H1 (cell line): ENCODE data around the gene CSRNP3. TPM values are rescaled to one million over a fixed set of nuclear protein-coding genes. Genes with fewer than 3 reads are reported as not detected.

ENCODE experiments used
- CTCF ChIA-PET: fragments of 300-600 bp; sonication (Branson Sonifier 250); formaldehyde crosslinking; loops from one replicate; lab custom pipeline; 2021; ENCODE audit not compliant: partially characterized antibody; lab: Charles Lee
- POLR2A ChIA-PET: fragments of 300-600 bp; sonication (Branson Sonifier 250); formaldehyde crosslinking; loops from one replicate; lab custom pipeline; 2021; ENCODE audit warnings: inconsistent platforms; ENCODE audit not compliant: partially characterized antibody; lab: Charles Lee
- DNase-seq, 2 experiments: peaks; one replicate each; pipeline versions ENCODE4 v3.0.0 to v3.0.0-alpha.2; 2010 to 2022; ENCODE audit warnings: low spot score in 2 of 2, low read depth in 1 of 2, mixed read lengths in 1 of 2
- FAIRE-seq: peaks from 2 replicates; lab custom pipeline; 2011; peaks lifted over from hg19 to GRCh38; lab: Jason Lieb, UNC
- H2AFZ ChIP-seq: 2 replicates; pipeline ENCODE4 v1.8.1; 2012; ENCODE audit warnings: low read length, inconsistent platforms
- H2AK5ac ChIP-seq: 2 replicates; pipeline ENCODE4 v1.6.1; 2013; ENCODE audit warnings: low read depth, low read length
- H2BK120ac ChIP-seq: replicated peaks from 2 replicates; pipeline ENCODE3; 2013; ENCODE audit warnings: low read depth, low read length, inconsistent platforms
- H2BK12ac ChIP-seq: 2 replicates; pipeline ENCODE4 v1.6.1; 2013; ENCODE audit warnings: low read depth, low read length
- H2BK15ac ChIP-seq: 2 replicates; pipeline ENCODE4 v1.6.1; 2013; ENCODE audit warnings: low read length
- H2BK20ac ChIP-seq: 2 replicates; pipeline ENCODE4 v1.6.1; 2013; ENCODE audit warnings: low read length
- H2BK5ac ChIP-seq: 2 replicates; pipeline ENCODE4 v1.6.1; 2013; ENCODE audit warnings: low read depth, low read length
- H3K14ac ChIP-seq: 2 replicates; pipeline ENCODE4 v1.6.1; 2013; ENCODE audit warnings: inconsistent platforms; ENCODE audit not compliant: insufficient read length
- H3K18ac ChIP-seq: 2 replicates; pipeline ENCODE4 v1.6.1; 2013; ENCODE audit warnings: low read length; ENCODE audit errors: extremely low read depth
- H3K23ac ChIP-seq: 2 replicates; pipeline ENCODE4 v1.6.1; 2013; ENCODE audit warnings: inconsistent platforms; ENCODE audit not compliant: insufficient read length
- H3K23me2 ChIP-seq: 2 replicates; pipeline ENCODE4 v1.6.1; 2013; ENCODE audit warnings: low read depth, low read length
- H3K27ac ChIP-seq: 2 replicates; pipeline ENCODE4 v1.6.1; 2011; ENCODE audit warnings: low read depth, low read length, inconsistent platforms
- H3K27me3 ChIP-seq, 4 experiments: replicated peaks in 1 of 4; 1 replicate in 1 of 4; 2 replicates in 3 of 4; pipeline versions ENCODE4 v1.6.1 to v1.8.1; 2011 to 2013; ENCODE audit warnings: low read length in 3 of 4, mild to moderate bottlenecking in 3 of 4, inconsistent platforms in 2 of 4, mixed read lengths in 2 of 4, moderate library complexity in 1 of 4; ENCODE audit not compliant: control insufficient read depth in 3 of 4, insufficient read depth in 3 of 4; ENCODE audit errors: extremely low read depth in 1 of 4
- H3K36me3 ChIP-seq, 4 experiments: 2 replicates each; pipeline versions ENCODE4 v1.6.1 to v1.8.1; 2011 to 2013; ENCODE audit warnings: mild to moderate bottlenecking in 4 of 4, low read length in 3 of 4, moderate library complexity in 2 of 4, control low read depth in 1 of 4, inconsistent platforms in 1 of 4; ENCODE audit not compliant: insufficient read depth in 4 of 4, control insufficient read depth in 2 of 4
- H3K4ac ChIP-seq: replicated peaks from 2 replicates; pipeline ENCODE3; 2013; ENCODE audit warnings: low read length, low read depth, mixed read lengths, inconsistent platforms; ENCODE audit not compliant: insufficient read length
- H3K4me1 ChIP-seq, 4 experiments: replicated peaks in 1 of 4; 1 replicate in 1 of 4; 2 replicates in 3 of 4; pipeline versions ENCODE4 v1.6.1 to v1.8.1; 2011 to 2013; ENCODE audit warnings: low read length in 3 of 4, inconsistent platforms in 2 of 4, mixed read lengths in 1 of 4; ENCODE audit not compliant: insufficient read depth in 4 of 4, control insufficient read depth in 3 of 4
- H3K4me2 ChIP-seq, 2 experiments: 2 replicates each; pipeline versions ENCODE4 v1.6.1 to v1.8.1; 2011 to 2013; ENCODE audit warnings: low read depth in 2 of 2, low read length in 2 of 2, control low read depth in 1 of 2, inconsistent platforms in 1 of 2, mild to moderate bottlenecking in 1 of 2; ENCODE audit not compliant: insufficient read depth in 1 of 2
- H3K4me3 ChIP-seq, 4 experiments: fragments of 200-600, 300-600 bp in 1 of 4; sonication (generic), shearing (Covaris generic), sonication (Bioruptor Twin) in 1 of 4; 2 replicates each; pipeline versions ENCODE4 v1.5.1 to v1.8.1; 2011 to 2016; ENCODE audit warnings: low read length in 4 of 4, low read depth in 3 of 4, control low read depth in 2 of 4, inconsistent platforms in 2 of 4, mild to moderate bottlenecking in 2 of 4, mixed read lengths in 1 of 4, moderate library complexity in 1 of 4; ENCODE audit not compliant: insufficient read depth in 2 of 4; ENCODE audit errors: extremely low read depth in 1 of 4
- H3K56ac ChIP-seq: replicated peaks from 2 replicates; pipeline ENCODE3; 2013; ENCODE audit warnings: low read depth, mild to moderate bottlenecking, mixed read lengths, low read length, inconsistent platforms; ENCODE audit not compliant: insufficient read length
- H3K79me1 ChIP-seq: 2 replicates; pipeline ENCODE4 v1.6.1; 2013; ENCODE audit warnings: low read depth, low read length, control low read depth
- H3K79me2 ChIP-seq, 2 experiments: 2 replicates each; pipeline versions ENCODE4 v1.6.1 to v1.8.1; 2012 to 2013; ENCODE audit warnings: low read length in 2 of 2, mild to moderate bottlenecking in 2 of 2, inconsistent platforms in 1 of 2; ENCODE audit not compliant: insufficient read depth in 2 of 2, control insufficient read depth in 1 of 2
- H3K9ac ChIP-seq, 4 experiments: replicated peaks in 1 of 4; 1 replicate in 1 of 4; 2 replicates in 3 of 4; pipeline versions ENCODE4 v1.6.1 to v1.8.1; 2011 to 2013; ENCODE audit warnings: low read depth in 3 of 4, low read length in 3 of 4, control low read depth in 2 of 4, mild to moderate bottlenecking in 2 of 4, moderate library complexity in 2 of 4, inconsistent platforms in 1 of 4; ENCODE audit errors: extremely low read depth in 1 of 4
- H3K9me3 ChIP-seq, 2 experiments: 2 replicates each; pipeline versions ENCODE4 v1.6.1 to v1.8.1; 2012 to 2013; ENCODE audit warnings: mild to moderate bottlenecking in 2 of 2, moderate library complexity in 2 of 2, control low read depth in 1 of 2, inconsistent platforms in 1 of 2, low read depth in 1 of 2, low read length in 1 of 2, mixed read lengths in 1 of 2; ENCODE audit not compliant: insufficient read depth in 2 of 2
- H4K20me1 ChIP-seq, 2 experiments: replicated peaks in 1 of 2; 2 replicates each; pipeline versions ENCODE3 to v1.8.1; 2011 to 2013; ENCODE audit warnings: inconsistent platforms in 2 of 2, low read length in 2 of 2, mild to moderate bottlenecking in 1 of 2; ENCODE audit not compliant: insufficient read depth in 2 of 2, control insufficient read depth in 1 of 2
- H4K5ac ChIP-seq: 2 replicates; pipeline ENCODE4 v1.6.1; 2013; ENCODE audit warnings: low read length, low read depth, mixed read lengths, inconsistent platforms; ENCODE audit not compliant: insufficient read length
- H4K8ac ChIP-seq: 2 replicates; pipeline ENCODE4 v1.8.0; 2013; ENCODE audit warnings: mild to moderate bottlenecking, moderate library complexity, low read length, inconsistent platforms; ENCODE audit not compliant: insufficient read depth; ENCODE audit errors: extremely low read depth
- H4K91ac ChIP-seq: replicated peaks from 2 replicates; pipeline ENCODE3; 2013; ENCODE audit warnings: low read length, mixed read lengths, inconsistent platforms; ENCODE audit not compliant: insufficient read length
- EZH2 ChIP-seq: fragments of 200-600 bp; sonication (generic); IDR thresholded peaks from 2 replicates; pipeline ENCODE4 v1.7.1; 2012; ENCODE audit warnings: low read depth, mild to moderate bottlenecking, moderate library complexity, low read length, inconsistent platforms; ENCODE audit not compliant: severe bottlenecking
- GTF2F1 ChIP-seq: IDR thresholded peaks from 2 replicates; pipeline ENCODE4 v1.6.1; 2012; ENCODE audit warnings: low read depth, low read length, improper control_type of control experiment, borderline replicate concordance
- HDAC6 ChIP-seq: IDR thresholded peaks from one replicate; pipeline ENCODE4 v1.7.1; 2012; ENCODE audit warnings: low read depth, mild to moderate bottlenecking, inconsistent platforms, low read length, moderate library complexity
- SP4 ChIP-seq: IDR thresholded peaks from 2 replicates; pipeline ENCODE4 v1.6.1; 2012; ENCODE audit warnings: low read length, inconsistent platforms
- TAF1 ChIP-seq: IDR thresholded peaks from 2 replicates; pipeline ENCODE4 v1.6.1; 2011; ENCODE audit warnings: mild to moderate bottlenecking, low read depth, low read length
- WGBS, 2 experiments: shearing (Covaris generic) in 1 of 2; methylation state at CpG; one replicate each; pipeline versions ENCODE4 v1.1.6 to v1.1.7; 2013 to 2015; ENCODE audit warnings: low lambda C conversion rate in 2 of 2, mixed read lengths in 2 of 2, inconsistent platforms in 1 of 2, low coverage in 1 of 2, missing lambda C conversion rate in 1 of 2; ENCODE audit not compliant: insufficient replicate concordance in 2 of 2, insufficient coverage in 1 of 2, insufficient read length in 1 of 2; ENCODE audit errors: extremely low coverage in 1 of 2, missing lambda C conversion rate in 1 of 2; 5-methylcytosine and 5-hydroxymethylcytosine counted together
- polyA plus RNA-seq, 7 experiments: library from polyadenylated mRNA; depleted of rRNA in 3 of 7; stranded (reverse) in 5 of 7; unstranded in 2 of 7; fragments of >200 nt in 5 of 7; fragments of 200-250 nt in 2 of 7; gene quantifications; 1 replicate in 5 of 7; 2 replicates in 1 of 7; 4 replicates in 1 of 7; pipeline versions ENCODE4 v1.2.1 to v1.2.3, GENCODE V29; 2011 to 2013; ENCODE audit warnings: missing spikeins in 2 of 7, mixed read lengths in 2 of 7
- total RNA-seq: library from RNA; stranded (reverse); fragmentation: NEBNext Ultra II Directional; extraction: Animal tissue kit (Norgen Biotek cat#: 25700); gene quantifications from 2 replicates; pipeline ENCODE4 v1.2.1, GENCODE V29; 2021

Gene CSRNP3
- total and polyA plus RNA-seq, 2 of the 8 experiments (the other 6 are each of a cell fraction or from before 2014, with no cell fraction given), result 1.3 to 6.5 TPM

- Histone ChIP-seq H3K36me3 (no peaks in the 10 kb centered on the region; a peak in 1 of 8 replicates), H4K91ac (no peak overlapping the region), H3K27me3 (no peaks in the 10 kb centered on the region), H3K18ac (no peak overlapping the region), H3K4ac (no peak overlapping the region), H2AFZ (no peak overlapping the region), H4K5ac (no peak overlapping the region), H3K4me1 (peaks cover 0 to 4% (median 3%) of the 10 kb centered on the region in 4 experiments; a peak in 3 of 7 replicates), H2BK120ac (no peak overlapping the region)
- CTCF ChIA-PET, result interaction anchor here (0.8 to 2.1 kb wide), 7 partner anchors 9 to 282 kb away, joined by 3 to 11 read pairs (median 7); no protein-coding TSS in a partner anchor
- no peak for FAIRE-seq
- no peak for TF ChIP-seq EZH2
- no peak for TF ChIP-seq SP4
- TF ChIP-seq TAF1, result no peak
- no peak for TF ChIP-seq GTF2F1
- no peak for TF ChIP-seq HDAC6
- TF ChIP-seq, all 59 proteins: peak for 0
- 79% methylated on average over 1 of the region's 1 CpG; no CpG with 5 or more reads in 1 of the 2 experiments for WGBS, 2 experiments
- Histone ChIP-seq H4K8ac (no peak overlapping the region), H2BK12ac (no peak overlapping the region), H3K14ac (no peak overlapping the region), H3K4me3 (no peak overlapping the region), H4K20me1 (no peaks in the 10 kb centered on the region), H3K4me2 (no peak overlapping the region), H3K9ac (no peak overlapping the region), H2BK5ac (no peak overlapping the region), H3K9me3 (no peaks in the 10 kb centered on the region), H3K23ac (no peak overlapping the region), H2AK5ac (no peak overlapping the region), H2BK15ac (no peak overlapping the region), H3K56ac (no peak overlapping the region), H3K23me2 (no peaks in the 10 kb centered on the region), H3K79me1 (no peaks in the 10 kb centered on the region), H3K79me2 (no peaks in the 10 kb centered on the region), H3K27ac (no peak overlapping the region), H2BK20ac (no peak overlapping the region)
- DNase-seq, result no peak
- POLR2A ChIA-PET, result interaction anchor here (0.7 kb wide), 1 partner anchor 11 kb away, joined by 3 read pairs; no protein-coding TSS in a partner anchor
Observed at GRCh38 chr2:165682546-165682945, 213.0 kb downstream of the CSRNP3 start.
